ENCODE data around the gene LRRC4.

The LRRC4 gene

GRCh38 chr7:128053023-128053422 is 21.8 kb upstream of the LRRC4 start:
- TF ChIP-seq GATA3 (IDR thresholded peaks at IDR 0.05; ENCODE audit: low read depth, low read length) (no peak), GATA2 (IDR thresholded peaks at IDR 0.05; ENCODE audit: low read depth, low read length) (no peak)

DNA sequence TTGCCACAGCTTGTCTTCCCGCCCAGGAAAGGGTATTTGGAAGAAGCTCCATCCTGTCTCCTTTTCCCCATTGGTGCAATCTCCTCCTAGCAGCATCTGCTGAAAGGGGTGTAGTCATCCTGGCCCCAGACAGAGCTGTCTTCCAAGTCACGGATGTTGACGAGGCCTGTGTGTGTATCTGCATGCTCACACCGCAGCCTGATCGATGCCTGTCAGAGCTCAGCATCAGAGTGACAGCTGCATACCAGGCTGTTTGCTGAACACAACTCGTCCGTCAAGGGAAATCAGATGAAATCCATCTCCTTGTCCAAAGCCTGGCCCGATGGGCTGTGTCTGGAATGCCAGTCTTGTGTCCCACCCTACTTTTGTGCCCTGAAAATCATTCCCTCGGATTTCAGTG is 21.2 kb upstream of the LRRC4 start:
- TF ChIP-seq GATA2 (IDR thresholded peaks at IDR 0.05; ENCODE audit: low read depth, low read length) (no peak), GATA3 (IDR thresholded peaks at IDR 0.05; ENCODE audit: low read depth, low read length) (no peak)

GRCh38 chr7:128045766-128046165 is 14.5 kb upstream of the LRRC4 start:
- TF ChIP-seq GATA2 (IDR thresholded peaks at IDR 0.05; ENCODE audit: low read depth, low read length) (no peak), GATA3 (IDR thresholded peaks at IDR 0.05; ENCODE audit: low read depth, low read length) (no peak)

DNA sequence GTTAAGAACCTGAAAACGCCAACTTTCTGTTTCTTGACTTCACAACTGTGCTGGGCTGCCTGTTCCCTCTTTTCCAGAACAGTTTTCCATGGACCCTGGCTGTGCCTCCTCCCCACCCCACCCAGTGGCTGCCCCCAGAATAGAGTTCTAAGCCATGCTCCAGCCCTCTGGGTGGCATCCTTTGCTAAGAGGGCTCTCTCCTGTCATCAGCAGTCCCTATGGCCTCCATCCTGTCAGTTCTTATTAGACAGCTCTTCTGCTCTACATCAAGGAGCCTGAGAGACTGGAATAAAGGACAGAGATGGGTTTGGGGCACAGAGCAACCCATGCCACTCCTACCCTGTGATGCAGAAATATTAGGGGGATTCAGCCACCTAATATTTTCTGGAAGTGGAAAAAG is 13.9 kb upstream of the LRRC4 start:
- TF ChIP-seq GATA2 (IDR thresholded peaks at IDR 0.05; ENCODE audit: low read depth, low read length) = no peak
- TF ChIP-seq GATA3 (IDR thresholded peaks at IDR 0.05; ENCODE audit: low read depth, low read length) = no peak

GRCh38 chr7:128044064-128044463 is 12.8 kb upstream of the LRRC4 start:
- TF ChIP-seq GATA2 (IDR thresholded peaks at IDR 0.05; ENCODE audit: low read depth, low read length) (no peak), GATA3 (IDR thresholded peaks at IDR 0.05; ENCODE audit: low read depth, low read length) (no peak)

- TF ChIP-seq GATA3 (IDR thresholded peaks at IDR 0.05; ENCODE audit: low read depth, low read length) = no peak
Observed at GRCh38 chr7:128042012-128042411, 10.8 kb upstream of the LRRC4 start.

- no peak for TF ChIP-seq GATA2 (IDR thresholded peaks at IDR 0.05; ENCODE audit: low read depth, low read length)
- TF ChIP-seq GATA3 (IDR thresholded peaks at IDR 0.05; ENCODE audit: low read depth, low read length) = no peak
Observed at GRCh38 chr7:128041203-128041602, 10.0 kb upstream of the LRRC4 start.

DNA sequence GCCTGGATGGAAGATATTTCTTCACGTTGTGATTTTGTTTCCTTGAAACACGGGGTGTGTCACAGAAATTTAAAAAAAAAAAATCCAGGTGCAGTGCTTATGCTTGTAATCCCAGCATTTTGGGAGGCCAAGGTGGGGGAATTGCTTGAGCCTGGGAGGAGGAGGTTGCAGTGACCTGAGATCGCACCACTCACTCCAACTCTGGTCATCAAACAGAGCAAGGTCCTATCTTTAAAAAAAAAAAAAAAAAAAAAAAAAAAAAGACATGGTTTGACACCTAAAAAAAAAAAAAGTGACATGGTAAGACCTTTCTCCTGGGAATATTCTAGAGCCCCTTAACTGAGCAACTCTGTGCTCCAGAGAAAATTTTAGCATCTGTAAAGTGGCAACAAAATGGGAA is 9.0 kb upstream of the LRRC4 start:
- TF ChIP-seq GATA2 (IDR thresholded peaks at IDR 0.05; ENCODE audit: low read depth, low read length) (no peak), GATA3 (IDR thresholded peaks at IDR 0.05; ENCODE audit: low read depth, low read length) (no peak)

GRCh38 chr7:128039544-128039953 is 8.3 kb upstream of the LRRC4 start:
- TF ChIP-seq GATA3 (IDR thresholded peaks at IDR 0.05; ENCODE audit: low read depth, low read length) (no peak), GATA2 (IDR thresholded peaks at IDR 0.05; ENCODE audit: low read depth, low read length) (no peak)

GRCh38 chr7:128037880-128038619 is 6.8 kb upstream of the LRRC4 start:
- TF ChIP-seq GATA3 (IDR thresholded peaks at IDR 0.05; ENCODE audit: low read depth, low read length) (no peak), GATA2 (IDR thresholded peaks at IDR 0.05; ENCODE audit: low read depth, low read length) (no peak)

GRCh38 chr7:128037081-128037480 is 5.8 kb upstream of the LRRC4 start:
- TF ChIP-seq GATA2 (IDR thresholded peaks at IDR 0.05; ENCODE audit: low read depth, low read length) = no peak
- no peak for TF ChIP-seq GATA3 (IDR thresholded peaks at IDR 0.05; ENCODE audit: low read depth, low read length)

DNA sequence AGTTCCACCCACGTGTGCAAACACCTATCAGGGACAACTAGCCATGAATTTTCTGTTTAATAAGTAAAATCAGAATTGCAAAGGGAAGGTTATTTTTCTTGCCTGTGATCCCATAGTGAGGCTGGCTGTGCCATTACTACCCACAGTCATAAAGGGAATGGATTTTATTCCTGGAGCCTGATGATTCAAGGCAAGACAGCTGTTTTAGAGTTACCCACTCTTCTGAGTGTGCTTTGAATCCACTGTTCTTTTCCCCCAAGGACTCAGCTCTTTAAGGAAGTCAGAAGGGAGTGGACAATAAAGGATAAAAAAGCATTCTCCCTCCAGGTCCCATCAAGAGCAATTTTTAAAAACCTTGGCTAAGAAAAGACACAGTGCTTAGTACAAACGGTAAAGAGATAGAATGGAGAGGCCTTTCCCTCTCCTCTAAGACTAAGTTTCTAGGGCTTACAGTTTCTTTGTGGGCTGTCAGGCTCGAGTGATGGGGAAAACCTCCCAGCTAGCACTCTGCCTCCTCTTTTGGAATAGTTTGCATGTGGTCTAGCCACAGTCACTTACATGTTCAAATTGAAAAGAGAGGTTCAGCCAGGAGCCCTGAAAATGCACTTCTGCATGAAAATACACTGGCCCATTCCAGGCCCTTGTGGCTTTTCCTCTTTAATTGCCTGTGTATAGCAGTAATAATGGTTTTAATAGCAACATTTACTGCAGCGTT is 5.1 kb upstream of the LRRC4 start:
- TF ChIP-seq GATA3 (IDR thresholded peaks at IDR 0.05; ENCODE audit: low read depth, low read length) (no peak), GATA2 (IDR thresholded peaks at IDR 0.05; ENCODE audit: low read depth, low read length) (no peak)

- no peak for TF ChIP-seq GATA3 (IDR thresholded peaks at IDR 0.05; ENCODE audit: low read depth, low read length)
- no peak for TF ChIP-seq GATA2 (IDR thresholded peaks at IDR 0.05; ENCODE audit: low read depth, low read length)
Observed at GRCh38 chr7:128035712-128036111, 4.5 kb upstream of the LRRC4 start.

- TF ChIP-seq GATA2 (IDR thresholded peaks at IDR 0.05; ENCODE audit: low read depth, low read length) = no peak
- TF ChIP-seq GATA3 (IDR thresholded peaks at IDR 0.05; ENCODE audit: low read depth, low read length) = no peak
Observed at GRCh38 chr7:128034825-128035224, 3.6 kb upstream of the LRRC4 start.

DNA sequence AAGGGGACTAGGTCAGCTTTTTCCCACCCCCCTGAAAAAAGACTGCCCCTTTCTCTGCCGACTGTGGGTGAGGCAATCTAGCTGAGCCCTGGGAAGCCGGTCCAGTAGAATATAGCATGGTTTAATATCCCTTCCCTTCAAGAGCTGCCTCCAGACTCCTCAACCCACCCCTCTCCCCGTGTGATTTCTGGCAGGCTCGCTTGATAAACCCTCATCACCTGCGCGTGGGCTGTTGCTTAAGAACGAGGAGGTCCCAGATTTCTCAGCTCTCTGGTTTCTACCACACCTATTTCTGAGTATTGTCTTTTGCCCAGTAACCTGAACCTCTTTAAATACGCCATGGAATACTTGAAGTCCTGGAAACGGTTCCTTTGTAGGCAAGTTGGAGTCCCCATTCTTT is 2.0 kb upstream of the LRRC4 start:
- TF ChIP-seq GATA3 (IDR thresholded peaks at IDR 0.05; ENCODE audit: low read depth, low read length) = no peak
- no peak for TF ChIP-seq GATA2 (IDR thresholded peaks at IDR 0.05; ENCODE audit: low read depth, low read length)
